K562 (cell line): ENCODE data around the gene CEP20. TPM values are rescaled to one million over a fixed set of nuclear protein-coding genes. Genes with fewer than 3 reads are reported as not detected.

Experiments
- CEBPB ChIP-seq: fragments of 450-650 bp; IDR thresholded peaks from 2 replicates; pipeline ENCODE4 v1.6.1; 2016; ENCODE audit warnings: missing genetic modification characterization, missing compliant biosample characterization
- FOXJ2 ChIP-seq: fragments of 200-800 bp; sonication (Bioruptor generic); IDR thresholded peaks from 2 replicates; pipeline ENCODE4 v1.6.1; 2016; ENCODE audit warnings: missing genetic modification characterization, missing compliant biosample characterization
- HNRNPH1 ChIP-seq: fragments of 200-400 bp; formaldehyde crosslinking; optimal IDR thresholded peaks from 2 replicates; pipeline ENCODE3; 2017; ENCODE audit warnings: low read depth, mild to moderate bottlenecking, low read length, moderate library complexity
- LCOR ChIP-seq: sonication (generic); formaldehyde crosslinking; IDR thresholded peaks from 2 replicates; pipeline ENCODE4 v1.8.0; 2022; ENCODE audit warnings: mild to moderate bottlenecking, missing genetic modification reagents
- NR0B1 ChIP-seq: fragments of 450-650 bp; IDR thresholded peaks from one replicate; pipeline ENCODE4 v1.6.1; 2018; ENCODE audit warnings: mild to moderate bottlenecking, moderate library complexity; ENCODE audit not compliant: partially characterized antibody
- NR2C1 ChIP-seq, 2 experiments: fragments of 450-650 bp; IDR thresholded peaks; 2 replicates each; pipeline ENCODE4 v1.6.1; 2017; ENCODE audit warnings: mild to moderate bottlenecking in 2 of 2, antibody characterized with exemption in 1 of 2, inconsistent platforms in 1 of 2, missing compliant biosample characterization in 1 of 2, missing genetic modification characterization in 1 of 2
- PHF8 ChIP-seq: fragments of 200-600 bp; sonication (generic); IDR thresholded peaks from 2 replicates; pipeline ENCODE4 v1.6.1; 2012; ENCODE audit warnings: mixed run types, mild to moderate bottlenecking, inconsistent platforms, low read length, moderate library complexity, borderline replicate concordance
- PRMT5 ChIP-seq: sonication (generic); formaldehyde crosslinking; IDR thresholded peaks from 2 replicates; pipeline ENCODE4 v1.5.0; 2020; ENCODE audit warnings: missing genetic modification reagents
- PTTG1 ChIP-seq: fragments of 450-650 bp; IDR thresholded peaks from 2 replicates; pipeline ENCODE4 v1.6.1; 2016; ENCODE audit warnings: low read depth, mild to moderate bottlenecking, missing genetic modification characterization, missing compliant biosample characterization
- RFX5 ChIP-seq: IDR thresholded peaks from 2 replicates; pipeline ENCODE4 v1.6.1; 2011; ENCODE audit warnings: low read depth, mild to moderate bottlenecking, improper control_type of control experiment, low read length
- SMAD1 ChIP-seq: fragments of 150-350 bp; IDR thresholded peaks from 2 replicates; pipeline ENCODE4 v1.6.1; 2014; ENCODE audit warnings: low read length, low read depth; ENCODE audit not compliant: partially characterized antibody
- SMARCE1 ChIP-seq: fragments of 450-650 bp; IDR thresholded peaks from 2 replicates; pipeline ENCODE4 v1.7.1; 2016; ENCODE audit warnings: mild to moderate bottlenecking
- TARDBP ChIP-seq: fragments of 450-650 bp; IDR thresholded peaks from 2 replicates; pipeline ENCODE4 v1.6.1; 2016
- THRB ChIP-seq: fragments of 450-650 bp; formaldehyde crosslinking; conservative IDR thresholded peaks from 2 replicates; pipeline ENCODE4 v1.4.0; 2022; ENCODE audit warnings: mild to moderate bottlenecking, missing genetic modification characterization
- TSC22D4 ChIP-seq: fragments of 450-650 bp; IDR thresholded peaks from 2 replicates; pipeline ENCODE4 v1.6.1; 2016; ENCODE audit warnings: missing genetic modification characterization, missing biosample characterization, control low read depth
- ZBTB17 ChIP-seq: fragments of 450-650 bp; formaldehyde crosslinking; IDR thresholded peaks from 2 replicates; pipeline ENCODE4 v1.4.0; 2020; ENCODE audit warnings: mild to moderate bottlenecking
- ZNF316 ChIP-seq: fragments of 450-650 bp; IDR thresholded peaks from 2 replicates; pipeline ENCODE4 v1.6.1; 2016
- ZNF707 ChIP-seq: fragments of 250-450 bp; sonication (Bioruptor Pico); conservative IDR thresholded peaks from 2 replicates; pipeline ENCODE4 v1.8.0; 2022; ENCODE audit warnings: inconsistent platforms, mild to moderate bottlenecking, moderate library complexity
- polyA plus RNA-seq, 8 experiments: library from polyadenylated mRNA; depleted of rRNA in 4 of 8; stranded (reverse) in 5 of 8; unstranded in 3 of 8; fragments of >200 nt; fragmentation: Nextera tagmentation in 2 of 8; fragmentation: Illumina TruSeq in 1 of 8; extraction: Ambion mirVana in 2 of 8; extraction: Trizol in 1 of 8; gene quantifications; 2 replicates each; pipeline versions ENCODE4 v1.2.1 to v1.2.3, GENCODE V29; 2011 to 2014; ENCODE audit warnings: inconsistent platforms in 1 of 8, missing spikeins in 1 of 8
- total RNA-seq, 7 experiments: library from RNA; depleted of rRNA in 6 of 7; stranded (reverse); fragments of >200 nt in 6 of 7; fragmentation: Illumina TruSeq in 2 of 7; extraction: Trizol in 2 of 7; gene quantifications; 2 replicates each; pipeline versions ENCODE4 v1.2.1 to v1.2.3, GENCODE V29; 2011 to 2021; ENCODE audit warnings: low replicate concordance in 1 of 7
- TF ChIP-seq, protein P1 (sequence below): fragments of 250-450 bp; sonication (Bioruptor Pico); IDR thresholded peaks from 2 replicates; pipeline ENCODE4 v1.5.0; 2021
- TF ChIP-seq, protein P2 (sequence below), 3 experiments: IDR thresholded peaks in 2 of 3; conservative IDR thresholded peaks in 1 of 3; 2 replicates each; pipeline ENCODE4 v1.5.1; 2011 to 2012; ENCODE audit warnings: low read length in 3 of 3, mild to moderate bottlenecking in 3 of 3, control low read depth in 2 of 3, improper control_type of control experiment in 1 of 3, inconsistent platforms in 1 of 3, low read depth in 1 of 3, mixed read lengths in 1 of 3, moderate library complexity in 1 of 3; ENCODE audit not compliant: insufficient read depth in 2 of 3

CEP20 gene
- total and polyA plus RNA-seq, 9 of the 15 experiments (the other 6 are each of a cell fraction or from before 2014, with no cell fraction given): 41.3 to 150 (median 104) TPM

DNA sequence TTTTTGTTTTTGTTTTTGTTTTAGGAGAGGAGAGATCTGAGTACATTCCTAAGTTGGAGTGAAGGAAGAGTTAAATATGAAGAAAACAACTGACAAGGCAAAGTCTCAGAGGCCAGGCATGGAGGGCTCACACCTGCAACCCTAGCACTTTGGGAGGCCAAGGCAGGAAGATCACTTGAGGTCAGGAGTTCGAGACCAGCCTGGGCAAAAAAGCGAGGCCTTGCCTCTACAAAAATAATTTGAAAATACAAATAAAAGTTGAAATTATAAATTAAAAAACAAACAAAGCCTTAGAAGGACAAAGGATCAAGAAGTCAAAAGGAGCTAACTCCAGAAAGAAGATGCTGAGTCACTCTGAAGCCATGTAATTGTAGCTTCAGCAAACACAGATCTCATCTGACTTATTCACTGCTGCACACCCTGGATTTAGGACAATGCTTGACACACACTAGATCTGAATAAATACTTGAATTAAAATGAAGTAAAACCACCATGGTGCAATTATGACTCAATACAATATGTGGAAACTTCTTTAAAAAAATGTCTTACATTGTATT lies 9.1 kb downstream of the CEP20 start (continued):
- TF ChIP-seq NR2C1 (IDR thresholded peaks at IDR 0.05): no peak
- peak; percentile 48; the same call in 1 of the 2 replicates for TF ChIP-seq NR2C1 (tag; IDR thresholded peaks at IDR 0.05)
- TF ChIP-seq LCOR: no peak
- TF ChIP-seq, protein P1, sequence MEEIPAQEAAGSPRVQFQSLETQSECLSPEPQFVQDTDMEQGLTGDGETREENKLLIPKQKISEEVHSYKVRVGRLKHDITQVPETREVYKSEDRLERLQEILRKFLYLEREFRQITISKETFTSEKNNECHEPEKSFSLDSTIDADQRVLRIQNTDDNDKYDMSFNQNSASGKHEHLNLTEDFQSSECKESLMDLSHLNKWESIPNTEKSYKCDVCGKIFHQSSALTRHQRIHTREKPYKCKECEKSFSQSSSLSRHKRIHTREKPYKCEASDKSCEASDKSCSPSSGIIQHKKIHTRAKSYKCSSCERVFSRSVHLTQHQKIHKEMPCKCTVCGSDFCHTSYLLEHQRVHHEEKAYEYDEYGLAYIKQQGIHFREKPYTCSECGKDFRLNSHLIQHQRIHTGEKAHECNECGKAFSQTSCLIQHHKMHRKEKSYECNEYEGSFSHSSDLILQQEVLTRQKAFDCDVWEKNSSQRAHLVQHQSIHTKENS: no peak
- TF ChIP-seq FOXJ2 (tag): peak; percentile 63
- TF ChIP-seq, protein P2, sequence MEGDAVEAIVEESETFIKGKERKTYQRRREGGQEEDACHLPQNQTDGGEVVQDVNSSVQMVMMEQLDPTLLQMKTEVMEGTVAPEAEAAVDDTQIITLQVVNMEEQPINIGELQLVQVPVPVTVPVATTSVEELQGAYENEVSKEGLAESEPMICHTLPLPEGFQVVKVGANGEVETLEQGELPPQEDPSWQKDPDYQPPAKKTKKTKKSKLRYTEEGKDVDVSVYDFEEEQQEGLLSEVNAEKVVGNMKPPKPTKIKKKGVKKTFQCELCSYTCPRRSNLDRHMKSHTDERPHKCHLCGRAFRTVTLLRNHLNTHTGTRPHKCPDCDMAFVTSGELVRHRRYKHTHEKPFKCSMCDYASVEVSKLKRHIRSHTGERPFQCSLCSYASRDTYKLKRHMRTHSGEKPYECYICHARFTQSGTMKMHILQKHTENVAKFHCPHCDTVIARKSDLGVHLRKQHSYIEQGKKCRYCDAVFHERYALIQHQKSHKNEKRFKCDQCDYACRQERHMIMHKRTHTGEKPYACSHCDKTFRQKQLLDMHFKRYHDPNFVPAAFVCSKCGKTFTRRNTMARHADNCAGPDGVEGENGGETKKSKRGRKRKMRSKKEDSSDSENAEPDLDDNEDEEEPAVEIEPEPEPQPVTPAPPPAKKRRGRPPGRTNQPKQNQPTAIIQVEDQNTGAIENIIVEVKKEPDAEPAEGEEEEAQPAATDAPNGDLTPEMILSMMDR (IDR thresholded peaks at IDR 0.05 in 2 of 3, conservative IDR thresholded peaks at IDR 0.05 in 1 of 3; ENCODE audit: insufficient read depth in 2 of 3, low read depth in 1 of 3, low read length in 3 of 3): no peak
- TF ChIP-seq ZBTB17: no peak
- no peak for TF ChIP-seq RFX5
- no peak for TF ChIP-seq ZNF707
- peak; percentile 97 for TF ChIP-seq ZNF316
- TF ChIP-seq CEBPB (tag): no peak
- TF ChIP-seq HNRNPH1: no peak
- no peak for TF ChIP-seq SMAD1
- TF ChIP-seq PHF8: no peak
- TF ChIP-seq PTTG1 (tag): no peak
- TF ChIP-seq SMARCE1: peak; percentile 78
- TF ChIP-seq NR0B1: no peak
- TF ChIP-seq PRMT5 (CRISPR knock-in tag): no peak
- TF ChIP-seq TARDBP: no peak
- TF ChIP-seq THRB (CRISPR knock-in tag): no peak
- no peak for TF ChIP-seq TSC22D4 (tag)
